GM12878 (cell line): ENCODE measurements around the gene TRIOBP. TPM values are rescaled to one million over a fixed set of nuclear protein-coding genes. Genes with fewer than 3 reads are reported as not detected.

Source experiments
- GABPA ChIP-seq: IDR thresholded peaks from 2 replicates; pipeline ENCODE4 v1.6.1; 2014; ENCODE audit warnings: antibody characterized with exemption, low read depth, mild to moderate bottlenecking, inconsistent platforms
- JUND ChIP-seq: IDR thresholded peaks from 2 replicates; pipeline ENCODE4 v1.6.1; 2012; ENCODE audit warnings: low read depth, mild to moderate bottlenecking, low read length, improper control_type of control experiment, moderate library complexity
- KLF5 ChIP-seq: fragments of 450-650 bp; IDR thresholded peaks from 2 replicates; pipeline ENCODE4 v1.6.1; 2014; ENCODE audit warnings: mild to moderate bottlenecking; ENCODE audit not compliant: partially characterized antibody
- MEF2A ChIP-seq: IDR thresholded peaks from 2 replicates; pipeline ENCODE4 v1.6.1; 2011; ENCODE audit warnings: low read depth, mild to moderate bottlenecking, low read length, moderate library complexity; ENCODE audit not compliant: insufficient read depth
- NFIC ChIP-seq: IDR thresholded peaks from 2 replicates; pipeline ENCODE4 v1.6.1; 2012; ENCODE audit warnings: low read depth, mild to moderate bottlenecking, inconsistent platforms, low read length, moderate library complexity
- NFXL1 ChIP-seq: fragments of 450-650 bp; IDR thresholded peaks from 2 replicates; pipeline ENCODE4 v1.6.1; 2017; ENCODE audit warnings: antibody characterized with exemption, mild to moderate bottlenecking, borderline replicate concordance
- RBBP5 ChIP-seq: fragments of 200-600 bp; sonication (generic); conservative IDR thresholded peaks from 2 replicates; pipeline ENCODE4 v1.6.1; 2016
- SREBF2 ChIP-seq: IDR thresholded peaks from 2 replicates; pipeline ENCODE4 v1.6.1; 2012; ENCODE audit warnings: mild to moderate bottlenecking, low read length
- USF2 ChIP-seq: IDR thresholded peaks from 2 replicates; pipeline ENCODE4 v1.6.1; 2011; ENCODE audit warnings: low read depth, low read length, improper control_type of control experiment, borderline replicate concordance
- ZBED1 ChIP-seq: IDR thresholded peaks from 2 replicates; pipeline ENCODE4 v1.6.1; 2016; ENCODE audit warnings: borderline replicate concordance
- ZBTB33 ChIP-seq: fragments of 450-650 bp; IDR thresholded peaks from 2 replicates; pipeline ENCODE4 v1.6.1; 2017; ENCODE audit warnings: mild to moderate bottlenecking
- ZZZ3 ChIP-seq: IDR thresholded peaks from 2 replicates; pipeline ENCODE4 v1.6.1; 2011; ENCODE audit warnings: low read depth; ENCODE audit not compliant: control insufficient read depth, insufficient read length
- polyA plus RNA-seq, 11 experiments: library from polyadenylated mRNA; depleted of rRNA in 4 of 11; unstranded in 6 of 11; stranded (reverse) in 5 of 11; fragments of >200 nt; fragmentation: Nextera tagmentation in 4 of 11; fragmentation: Illumina TruSeq in 1 of 11; extraction: Ambion mirVana in 4 of 11; extraction: Trizol in 1 of 11; gene quantifications; 1 replicate in 1 of 11; 2 replicates in 10 of 11; pipeline versions ENCODE4 v1.2.1 to v1.2.3, GENCODE V29; 2011 to 2016; ENCODE audit warnings: inconsistent platforms in 2 of 11, missing spikeins in 2 of 11, low read depth in 1 of 11
- total RNA-seq, 4 experiments: library from RNA; depleted of rRNA in 3 of 4; stranded (reverse); fragments of >200 nt in 3 of 4; fragmentation: Illumina TruSeq in 1 of 4; extraction: Trizol in 1 of 4; gene quantifications; 2 replicates each; pipeline versions ENCODE4 v1.2.1 to v1.2.3, GENCODE V29; 2013 to 2021
- TF ChIP-seq, protein P1 (sequence below): fragments of 450-650 bp; IDR thresholded peaks from 2 replicates; pipeline ENCODE4 v1.6.1; 2017; ENCODE audit warnings: mild to moderate bottlenecking, moderate library complexity
- TF ChIP-seq, protein P2 (sequence below): fragments of 450-650 bp; conservative IDR thresholded peaks from 2 replicates; pipeline ENCODE4 v1.6.1; 2017; ENCODE audit warnings: mild to moderate bottlenecking, moderate library complexity

The TRIOBP gene
- total and polyA plus RNA-seq, 10 of the 15 experiments (the other 5 are each of a cell fraction or from before 2014, with no cell fraction given) = 0.21 to 23.6 (median 11.9) TPM

DNA sequence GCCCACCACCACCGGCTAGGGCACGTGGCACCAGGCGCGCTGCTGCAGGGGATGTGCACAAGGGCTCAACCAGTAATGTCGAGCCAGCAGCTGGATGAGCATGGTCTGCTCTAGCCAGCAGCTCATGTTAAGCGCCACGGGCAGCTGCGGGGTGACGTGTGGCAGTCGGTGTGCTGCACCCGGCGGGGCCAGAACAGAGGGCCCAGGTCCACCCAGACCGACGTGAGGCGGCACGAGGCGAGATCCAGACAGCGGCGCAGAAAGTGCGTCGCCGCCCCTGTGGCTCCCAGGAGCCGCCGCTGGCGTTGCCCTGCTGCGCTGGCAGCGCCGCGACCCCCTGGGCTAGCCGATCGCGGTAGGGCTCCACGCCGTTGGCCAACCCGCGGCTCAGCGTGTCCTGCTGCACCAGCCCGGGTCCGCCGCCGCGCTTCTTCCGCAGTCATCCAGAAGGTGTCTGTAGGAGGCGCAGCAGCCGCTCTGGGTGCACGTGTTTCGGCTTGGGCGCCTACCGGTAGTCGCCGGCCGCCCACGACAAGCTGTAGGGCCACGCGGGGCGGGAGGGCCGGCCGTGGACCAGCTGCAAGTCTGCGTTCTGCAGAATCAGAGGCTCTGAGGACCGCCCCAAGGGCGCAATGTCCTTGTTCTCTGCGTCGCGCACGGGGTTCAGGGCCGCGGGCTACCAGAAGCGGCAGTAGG is 121.7 kb downstream of the TRIOBP start (continued):
- TF ChIP-seq GABPA = no peak
- no peak for TF ChIP-seq KLF5
- no peak for TF ChIP-seq MEF2A
- no peak for TF ChIP-seq ZZZ3
- no peak for TF ChIP-seq NFIC
- TF ChIP-seq JUND = no peak
- no peak for TF ChIP-seq ZBED1
- TF ChIP-seq, protein P1, sequence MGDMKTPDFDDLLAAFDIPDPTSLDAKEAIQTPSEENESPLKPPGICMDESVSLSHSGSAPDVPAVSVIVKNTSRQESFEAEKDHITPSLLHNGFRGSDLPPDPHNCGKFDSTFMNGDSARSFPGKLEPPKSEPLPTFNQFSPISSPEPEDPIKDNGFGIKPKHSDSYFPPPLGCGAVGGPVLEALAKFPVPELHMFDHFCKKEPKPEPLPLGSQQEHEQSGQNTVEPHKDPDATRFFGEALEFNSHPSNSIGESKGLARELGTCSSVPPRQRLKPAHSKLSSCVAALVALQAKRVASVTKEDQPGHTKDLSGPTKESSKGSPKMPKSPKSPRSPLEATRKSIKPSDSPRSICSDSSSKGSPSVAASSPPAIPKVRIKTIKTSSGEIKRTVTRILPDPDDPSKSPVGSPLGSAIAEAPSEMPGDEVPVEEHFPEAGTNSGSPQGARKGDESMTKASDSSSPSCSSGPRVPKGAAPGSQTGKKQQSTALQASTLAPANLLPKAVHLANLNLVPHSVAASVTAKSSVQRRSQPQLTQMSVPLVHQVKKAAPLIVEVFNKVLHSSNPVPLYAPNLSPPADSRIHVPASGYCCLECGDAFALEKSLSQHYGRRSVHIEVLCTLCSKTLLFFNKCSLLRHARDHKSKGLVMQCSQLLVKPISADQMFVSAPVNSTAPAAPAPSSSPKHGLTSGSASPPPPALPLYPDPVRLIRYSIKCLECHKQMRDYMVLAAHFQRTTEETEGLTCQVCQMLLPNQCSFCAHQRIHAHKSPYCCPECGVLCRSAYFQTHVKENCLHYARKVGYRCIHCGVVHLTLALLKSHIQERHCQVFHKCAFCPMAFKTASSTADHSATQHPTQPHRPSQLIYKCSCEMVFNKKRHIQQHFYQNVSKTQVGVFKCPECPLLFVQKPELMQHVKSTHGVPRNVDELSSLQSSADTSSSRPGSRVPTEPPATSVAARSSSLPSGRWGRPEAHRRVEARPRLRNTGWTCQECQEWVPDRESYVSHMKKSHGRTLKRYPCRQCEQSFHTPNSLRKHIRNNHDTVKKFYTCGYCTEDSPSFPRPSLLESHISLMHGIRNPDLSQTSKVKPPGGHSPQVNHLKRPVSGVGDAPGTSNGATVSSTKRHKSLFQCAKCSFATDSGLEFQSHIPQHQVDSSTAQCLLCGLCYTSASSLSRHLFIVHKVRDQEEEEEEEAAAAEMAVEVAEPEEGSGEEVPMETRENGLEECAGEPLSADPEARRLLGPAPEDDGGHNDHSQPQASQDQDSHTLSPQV = no peak
- no peak for TF ChIP-seq USF2
- TF ChIP-seq SREBF2 = no peak
- TF ChIP-seq, protein P2, sequence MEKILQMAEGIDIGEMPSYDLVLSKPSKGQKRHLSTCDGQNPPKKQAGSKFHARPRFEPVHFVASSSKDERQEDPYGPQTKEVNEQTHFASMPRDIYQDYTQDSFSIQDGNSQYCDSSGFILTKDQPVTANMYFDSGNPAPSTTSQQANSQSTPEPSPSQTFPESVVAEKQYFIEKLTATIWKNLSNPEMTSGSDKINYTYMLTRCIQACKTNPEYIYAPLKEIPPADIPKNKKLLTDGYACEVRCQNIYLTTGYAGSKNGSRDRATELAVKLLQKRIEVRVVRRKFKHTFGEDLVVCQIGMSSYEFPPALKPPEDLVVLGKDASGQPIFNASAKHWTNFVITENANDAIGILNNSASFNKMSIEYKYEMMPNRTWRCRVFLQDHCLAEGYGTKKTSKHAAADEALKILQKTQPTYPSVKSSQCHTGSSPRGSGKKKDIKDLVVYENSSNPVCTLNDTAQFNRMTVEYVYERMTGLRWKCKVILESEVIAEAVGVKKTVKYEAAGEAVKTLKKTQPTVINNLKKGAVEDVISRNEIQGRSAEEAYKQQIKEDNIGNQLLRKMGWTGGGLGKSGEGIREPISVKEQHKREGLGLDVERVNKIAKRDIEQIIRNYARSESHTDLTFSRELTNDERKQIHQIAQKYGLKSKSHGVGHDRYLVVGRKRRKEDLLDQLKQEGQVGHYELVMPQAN = peak; percentile 41
- no peak for TF ChIP-seq NFXL1
- no peak for TF ChIP-seq ZBTB33
- no peak for TF ChIP-seq RBBP5
